IPS-20b (cell line): ENCODE results near the gene DTX3L.
A peak's percentile ranks its signal among the peaks of the same experiment; 100 is the strongest.
"Not testable (repeated sequence)": the region's sequence is repeated elsewhere in the genome, so short reads cannot be mapped to it uniquely, and the experiment has no call there.

ENCODE experiments used
- H3K27ac ChIP-seq: one replicate; pipeline ENCODE4 v1.5.1; 2013; ENCODE audit warnings: low read length
- H3K27me3 ChIP-seq: 2 replicates; pipeline ENCODE4 v1.6.1; 2013; ENCODE audit warnings: mild to moderate bottlenecking, low read length, inconsistent platforms; ENCODE audit not compliant: insufficient read depth
- H3K36me3 ChIP-seq: 2 replicates; pipeline ENCODE4 v1.6.1; 2013; ENCODE audit warnings: low read depth, mild to moderate bottlenecking, inconsistent platforms, low read length, moderate library complexity; ENCODE audit not compliant: insufficient read depth
- H3K4me1 ChIP-seq: 2 replicates; pipeline ENCODE4 v1.6.1; 2013; ENCODE audit warnings: mild to moderate bottlenecking, control low read depth, inconsistent platforms, low read length, moderate library complexity; ENCODE audit not compliant: insufficient read depth
- H3K4me3 ChIP-seq: 2 replicates; pipeline ENCODE4 v1.5.1; 2013; ENCODE audit warnings: mild to moderate bottlenecking, low read length, inconsistent platforms
- H3K9ac ChIP-seq: 2 replicates; pipeline ENCODE4 v1.6.1; 2013; ENCODE audit warnings: low read depth, mild to moderate bottlenecking, inconsistent platforms, low read length, moderate library complexity
- H3K9me3 ChIP-seq: 2 replicates; pipeline ENCODE4 v1.6.1; 2013; ENCODE audit warnings: mild to moderate bottlenecking, low read depth, low read length, inconsistent platforms; ENCODE audit not compliant: insufficient read depth

DTX3L gene

DNA sequence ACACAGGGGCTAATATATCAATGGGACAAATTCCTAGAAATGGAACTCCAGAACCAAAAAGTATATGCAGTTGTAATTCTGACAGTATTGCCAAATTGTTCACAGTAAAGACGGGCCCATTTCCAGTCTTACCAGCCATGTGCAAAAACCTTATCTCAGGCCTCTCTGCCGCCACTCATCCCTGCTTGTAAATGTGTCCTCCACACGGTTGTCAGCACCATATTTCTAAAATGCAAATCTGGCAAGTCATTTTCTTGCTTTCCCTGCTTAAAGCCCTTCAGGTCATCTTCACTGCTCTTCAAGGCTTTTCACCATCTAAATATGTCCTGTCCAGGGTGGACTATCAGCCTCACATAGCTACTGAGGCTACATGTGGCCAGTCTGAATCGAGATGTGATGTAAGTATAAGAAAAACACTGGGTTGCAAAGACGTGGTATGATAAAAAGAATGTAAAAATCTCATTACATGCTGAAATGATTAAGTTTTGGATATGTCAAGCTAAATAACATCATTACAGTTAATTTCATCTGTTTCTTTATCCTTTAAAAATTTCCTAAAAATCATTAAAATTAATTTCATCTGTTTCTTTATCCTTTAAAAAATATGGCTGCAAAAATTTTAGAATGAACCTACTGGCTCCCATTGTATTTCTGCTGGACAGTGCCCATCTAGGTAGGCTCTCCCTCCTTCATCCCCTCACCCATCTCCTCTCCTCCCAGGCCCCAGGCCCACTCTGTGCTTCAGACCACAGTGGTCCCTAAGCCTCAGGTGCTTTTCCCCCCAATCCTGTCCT lies 1.0 kb upstream of the DTX3L start:
- Histone ChIP-seq H3K36me3 (no peaks in the 10 kb centered on the region), H3K27ac (no peak overlapping the region), H3K4me1 (peaks cover 4% of the 10 kb centered on the region; the same call in 1 of the 2 replicates), H3K4me3 (peak overlapping the region; percentile 79; the same call in 1 of the 2 replicates), H3K27me3 (peaks cover 19% of the 10 kb centered on the region; the same call in 1 of the 2 replicates), H3K9ac (no peak overlapping the region), H3K9me3 (no peaks in the 10 kb centered on the region)

DNA sequence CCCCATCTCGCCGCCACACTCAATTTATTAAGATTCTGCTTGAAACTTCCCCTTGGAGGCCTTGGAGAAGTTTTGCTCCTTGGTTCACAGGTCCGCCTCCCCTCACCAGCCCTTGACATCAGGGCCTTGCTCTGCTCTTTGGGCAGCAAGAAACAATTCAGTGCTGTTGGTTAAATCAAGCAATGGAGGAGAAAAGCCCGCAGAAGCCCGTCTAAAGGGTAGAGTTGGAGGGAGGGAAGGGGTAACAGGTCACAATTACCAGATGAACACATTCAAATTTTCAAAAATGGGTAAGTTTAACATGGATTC lies 467 bp upstream of the DTX3L start:
- Histone ChIP-seq H3K9me3 (no peaks in the 10 kb centered on the region), H3K4me3 (peak overlapping the region; percentile 79), H3K9ac (peak overlapping the region; percentile 71; the same call in 1 of the 2 replicates), H3K4me1 (peaks cover 4% of the 10 kb centered on the region; the same call in 1 of the 2 replicates), H3K27ac (no peak overlapping the region), H3K36me3 (no peaks in the 10 kb centered on the region), H3K27me3 (peaks cover 19% of the 10 kb centered on the region; the same call in 1 of the 2 replicates)

DNA sequence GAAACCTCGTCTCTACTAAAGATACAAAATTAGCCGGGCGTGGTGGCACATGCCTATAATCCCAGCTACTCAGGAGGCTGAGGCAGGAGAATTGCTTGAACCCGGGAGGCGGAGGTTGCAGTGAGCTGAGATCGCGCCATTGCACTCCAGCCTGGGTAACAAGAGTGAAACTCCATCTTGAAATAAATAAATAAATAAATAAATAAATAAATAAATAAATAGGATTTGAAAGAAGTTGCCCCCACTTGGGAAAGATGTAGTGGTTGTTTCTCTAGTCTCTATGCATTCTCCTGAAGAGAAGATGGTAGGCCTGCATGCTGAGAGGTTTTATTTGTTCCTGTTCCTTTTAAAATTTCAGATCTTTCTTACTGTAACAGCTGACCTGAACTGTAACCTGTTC lies 4.0 kb downstream of the DTX3L start:
- H3K27me3 ChIP-seq: peaks cover 19% of the 10 kb centered on the region; the same call in 1 of the 2 replicates
- H3K9me3 ChIP-seq, H3K9ac ChIP-seq, H3K4me3 ChIP-seq, H3K4me1 ChIP-seq, H3K36me3 ChIP-seq, H3K27ac ChIP-seq: not testable (repeated sequence)

DNA sequence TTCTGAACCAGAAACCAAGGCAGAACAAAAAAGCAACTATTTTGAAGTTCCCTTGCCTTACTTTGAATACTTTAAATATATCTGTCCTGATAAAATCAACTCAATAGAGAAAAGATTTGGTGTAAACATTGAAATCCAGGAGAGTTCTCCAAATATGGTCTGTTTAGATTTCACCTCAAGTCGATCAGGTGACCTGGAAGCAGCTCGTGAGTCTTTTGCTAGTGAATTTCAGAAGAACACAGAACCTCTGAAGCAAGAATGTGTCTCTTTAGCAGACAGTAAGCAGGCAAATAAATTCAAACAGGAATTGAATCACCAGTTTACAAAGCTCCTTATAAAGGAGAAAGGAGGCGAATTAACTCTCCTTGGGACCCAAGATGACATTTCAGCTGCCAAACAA lies 4.6 kb downstream of the DTX3L start:
- Histone ChIP-seq H3K9ac (no peak overlapping the region; the same call in 1 of the 2 replicates), H3K4me3 (no peak overlapping the region), H3K27me3 (peaks cover 13% of the 10 kb centered on the region; the same call in 1 of the 2 replicates), H3K9me3 (no peaks in the 10 kb centered on the region), H3K27ac (no peak overlapping the region), H3K4me1 (peaks cover 7% of the 10 kb centered on the region; the same call in 1 of the 2 replicates), H3K36me3 (no peaks in the 10 kb centered on the region)

DNA sequence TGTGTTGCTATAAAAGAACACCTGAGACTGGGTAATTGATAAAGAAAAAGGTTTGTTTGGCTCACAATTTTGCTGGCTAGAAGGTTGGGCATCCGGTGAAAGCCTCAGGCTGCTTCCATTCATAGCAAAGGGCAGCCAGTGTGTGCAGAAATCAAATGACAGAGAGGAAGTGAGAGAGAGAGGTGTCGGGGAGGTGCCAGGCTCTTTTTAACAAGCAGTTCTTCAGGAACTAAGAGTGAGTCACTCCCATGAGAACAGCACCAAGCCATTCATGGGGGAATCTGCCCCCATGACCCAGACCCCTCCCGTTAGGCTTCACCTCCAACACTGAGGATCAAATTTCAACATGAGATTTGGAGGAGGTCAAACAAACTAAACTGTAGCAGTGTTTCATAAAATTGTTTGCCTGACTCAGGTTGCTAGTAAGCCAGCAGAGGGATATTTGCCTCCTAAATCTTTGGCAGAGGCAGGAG lies 8.8 kb downstream of the DTX3L start:
- no peak overlapping the region for H3K9ac ChIP-seq
- peaks cover 7% of the 10 kb centered on the region; the same call in 1 of the 2 replicates for H3K4me1 ChIP-seq
- no peak overlapping the region for H3K27ac ChIP-seq
- peaks cover 17% of the 10 kb centered on the region for H3K27me3 ChIP-seq
- no peaks in the 10 kb centered on the region for H3K9me3 ChIP-seq
- H3K36me3 ChIP-seq: no peaks in the 10 kb centered on the region
- H3K4me3 ChIP-seq: no peak overlapping the region

DNA sequence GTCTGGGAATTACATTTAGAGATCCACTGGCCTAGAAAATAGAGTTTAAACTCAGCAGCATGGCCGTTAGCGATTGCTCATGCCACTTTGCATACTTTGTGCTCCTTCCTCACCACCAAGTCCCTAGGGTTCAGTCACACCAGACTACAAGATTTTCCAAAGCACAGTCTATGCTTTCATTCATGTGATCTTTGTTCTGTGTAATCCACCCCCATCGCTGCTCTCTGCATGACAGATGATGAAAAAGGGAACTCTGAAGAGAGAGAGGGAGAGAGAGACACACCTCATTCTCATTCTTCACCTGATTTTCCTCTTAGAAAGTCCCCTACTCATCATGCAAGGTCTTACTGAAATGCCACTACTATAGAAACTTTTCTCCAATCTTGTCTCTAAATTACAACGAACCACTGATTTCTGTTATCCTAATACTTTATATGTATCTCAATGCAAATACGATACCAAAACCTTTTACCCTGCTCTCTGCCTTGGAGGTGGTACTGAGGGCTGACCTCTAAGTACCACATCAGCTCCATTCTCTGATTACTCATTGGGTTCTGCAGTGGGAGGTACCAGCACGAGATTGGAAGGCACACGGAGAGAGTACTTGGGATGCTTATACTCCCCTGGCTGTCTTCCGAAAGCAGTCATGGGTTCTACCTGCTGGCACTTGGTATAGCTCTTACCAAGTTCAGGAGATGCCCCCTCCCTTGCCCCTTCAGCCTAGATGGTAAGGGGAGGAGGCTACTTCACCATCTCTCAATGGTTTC lies 12.2 kb downstream of the DTX3L start:
- Histone ChIP-seq H3K27me3 (peaks cover 26% of the 10 kb centered on the region), H3K4me1 (peaks cover 7% of the 10 kb centered on the region; the same call in 1 of the 2 replicates), H3K36me3 (no peaks in the 10 kb centered on the region), H3K27ac (no peak overlapping the region), H3K9ac (no peak overlapping the region), H3K9me3 (peaks cover 4% of the 10 kb centered on the region), H3K4me3 (no peak overlapping the region)

DNA sequence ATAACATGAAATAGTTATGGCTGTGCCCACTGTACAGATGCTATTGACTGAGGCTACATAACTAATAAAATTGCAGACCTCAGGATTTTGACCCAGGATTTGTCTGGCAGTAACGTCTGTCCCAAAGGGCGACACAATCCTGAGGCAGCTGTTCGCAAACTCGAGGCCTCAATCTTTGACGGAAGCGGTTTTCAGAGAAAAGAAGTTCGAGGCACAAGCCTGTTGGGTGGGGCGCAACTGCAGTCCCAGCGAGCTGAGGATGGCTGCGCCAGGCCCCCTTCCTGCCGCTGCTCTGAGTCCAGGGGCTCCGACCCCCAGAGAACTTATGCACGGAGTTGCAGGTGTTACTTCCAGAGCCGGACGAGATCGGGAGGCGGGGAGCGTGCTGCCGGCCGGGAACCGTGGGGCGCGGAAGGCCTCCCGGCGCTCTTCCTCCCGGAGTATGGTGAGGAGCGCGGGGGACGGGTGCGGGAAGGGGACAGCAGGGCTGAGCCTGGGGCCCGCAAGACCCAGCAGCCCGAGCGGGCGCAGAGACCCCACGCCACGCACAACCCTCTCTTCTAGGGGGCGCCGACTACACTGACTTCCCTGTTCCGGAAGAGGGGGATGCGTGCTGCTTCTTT lies 13.4 kb downstream of the DTX3L start, which contains the start of gene PARP15:
PARP15 (plus strand) TSS at position 242 of the 623 bp plus-strand sequence; CDS start at position 260, 18 bp downstream.
- H3K36me3 ChIP-seq: no peaks in the 10 kb centered on the region
- peak within 1 kb of the TSS; percentile 64; the same call in 1 of the 2 replicates for H3K4me3 ChIP-seq
- H3K9ac ChIP-seq: peak within 1 kb of the TSS; percentile 22; the same call in 1 of the 2 replicates
- H3K27ac ChIP-seq: no peak within 1 kb of the TSS
- peaks cover 7% of the 10 kb centered on the region; the same call in 1 of the 2 replicates for H3K4me1 ChIP-seq
- H3K9me3 ChIP-seq: peaks cover 16% of the 10 kb centered on the region
- H3K27me3 ChIP-seq: peaks cover 26% of the 10 kb centered on the region

DNA sequence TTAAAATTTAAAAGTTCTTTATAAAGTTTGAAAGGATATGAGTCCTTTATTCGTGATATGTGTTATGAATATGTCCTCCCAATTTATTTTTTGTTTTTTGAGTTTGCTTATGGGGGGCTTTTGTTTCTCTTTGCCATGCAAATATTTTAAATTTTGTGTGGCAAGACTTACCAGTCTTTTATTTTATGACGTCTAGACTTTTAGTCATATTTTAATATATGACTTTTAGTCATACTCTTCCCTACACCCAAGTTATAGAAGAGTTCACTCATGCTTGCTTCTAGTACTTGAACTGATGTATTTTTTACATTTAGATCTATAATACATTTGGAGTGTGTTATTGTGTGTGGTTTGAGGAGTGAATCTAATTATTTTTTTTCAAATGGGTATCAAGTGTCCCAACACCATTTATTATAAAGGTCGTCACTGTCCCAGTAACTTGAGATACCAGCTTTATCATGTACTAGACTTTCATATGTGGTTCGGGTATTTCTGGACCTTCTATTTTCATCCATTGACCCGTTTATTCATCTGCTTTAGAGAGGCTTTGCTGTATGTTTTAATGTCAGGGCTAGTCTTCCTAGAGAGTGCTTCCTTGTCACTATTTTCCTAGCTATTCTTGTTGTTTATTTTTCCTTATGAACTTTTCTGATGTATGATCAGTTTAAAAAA lies 14.1 kb downstream of the DTX3L start:
- peak overlapping the region; percentile 22; the same call in 1 of the 2 replicates for H3K9ac ChIP-seq
- no peaks in the 10 kb centered on the region for H3K36me3 ChIP-seq
- peaks cover 26% of the 10 kb centered on the region for H3K27me3 ChIP-seq
- H3K4me3 ChIP-seq: peak overlapping the region; percentile 64; the same call in 1 of the 2 replicates
- H3K4me1 ChIP-seq: peaks cover 6% of the 10 kb centered on the region; the same call in 1 of the 2 replicates
- H3K27ac ChIP-seq: no peak overlapping the region
- H3K9me3 ChIP-seq: peaks cover 19% of the 10 kb centered on the region

DNA sequence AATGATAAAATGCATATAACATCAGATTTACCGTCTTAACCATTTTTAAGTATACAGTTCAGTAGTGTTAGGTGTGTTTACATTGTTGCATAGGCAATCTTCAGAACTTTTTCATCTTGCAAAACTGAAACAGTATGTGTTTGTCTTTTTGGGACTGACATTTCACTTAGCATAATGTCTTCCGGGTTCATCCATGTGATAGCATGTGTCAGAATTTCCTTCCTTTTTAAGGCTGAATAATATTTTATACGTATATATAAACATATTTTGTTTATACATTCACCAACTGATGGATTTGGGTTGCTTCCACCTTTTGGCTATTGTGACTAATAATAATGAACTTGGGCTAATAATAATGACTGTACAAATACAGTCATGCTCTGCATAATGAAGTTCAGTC lies 16.3 kb downstream of the DTX3L start:
- H3K4me3 ChIP-seq: no peak overlapping the region
- H3K4me1 ChIP-seq: peaks cover 3% of the 10 kb centered on the region; the same call in 1 of the 2 replicates
- H3K36me3 ChIP-seq: no peaks in the 10 kb centered on the region
- H3K27me3 ChIP-seq: peaks cover 26% of the 10 kb centered on the region
- peaks cover 19% of the 10 kb centered on the region for H3K9me3 ChIP-seq
- no peak overlapping the region for H3K9ac ChIP-seq
- H3K27ac ChIP-seq: no peak overlapping the region

DNA sequence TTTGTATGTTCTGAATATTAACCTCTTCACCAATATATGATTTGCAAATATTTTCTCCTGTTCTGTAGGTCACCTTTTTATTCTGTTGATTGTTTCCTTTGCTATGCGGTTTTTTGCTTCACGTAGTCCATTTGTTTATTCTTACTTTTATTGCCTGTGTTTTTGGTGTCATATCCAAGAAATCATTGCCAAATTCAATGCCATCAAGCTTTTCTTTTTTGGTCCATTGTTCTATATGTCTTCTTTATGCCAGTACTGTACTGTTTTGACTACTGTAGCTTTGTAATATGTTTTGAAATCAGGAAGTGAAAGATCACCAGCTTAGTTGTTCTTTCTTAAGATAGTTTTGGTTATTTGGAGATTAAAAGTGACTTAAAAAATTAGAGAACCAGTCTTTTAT lies 17.5 kb downstream of the DTX3L start:
- H3K9ac ChIP-seq: no peak overlapping the region
- no peaks in the 10 kb centered on the region for H3K36me3 ChIP-seq

DNA sequence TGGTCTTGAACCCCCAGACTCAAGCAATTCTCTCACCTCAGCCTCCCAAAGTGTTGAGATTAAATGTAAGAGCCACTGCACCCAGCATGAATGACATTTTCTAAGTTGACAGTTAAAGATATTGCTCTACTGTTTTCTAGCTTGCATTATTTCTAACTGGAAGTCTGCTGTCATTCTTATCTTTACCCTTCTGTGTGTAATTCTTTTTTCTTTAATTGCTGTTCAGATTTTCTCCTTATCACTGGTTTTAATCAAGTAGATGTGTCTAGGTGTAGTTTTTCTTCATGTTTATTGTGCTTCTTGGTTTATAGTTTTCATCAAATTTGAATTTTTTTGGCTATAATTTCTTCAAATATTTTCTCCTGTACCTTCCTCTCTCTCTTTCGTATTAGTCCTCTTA lies 18.3 kb downstream of the DTX3L start:
- Histone ChIP-seq H3K4me1 (no peaks in the 10 kb centered on the region), H3K4me3 (no peak overlapping the region), H3K27me3 (peaks cover 14% of the 10 kb centered on the region), H3K9ac (no peak overlapping the region), H3K9me3 (peaks cover 19% of the 10 kb centered on the region), H3K36me3 (no peaks in the 10 kb centered on the region), H3K27ac (no peak overlapping the region)

More for the DNA sequence above, 17.5 kb downstream of the DTX3L start:
- Histone ChIP-seq H3K27ac (no peak overlapping the region), H3K27me3 (peaks cover 22% of the 10 kb centered on the region), H3K9me3 (peaks cover 19% of the 10 kb centered on the region), H3K4me3 (no peak overlapping the region), H3K4me1 (no peaks in the 10 kb centered on the region)
